K562 (cell line): ENCODE measurements around the gene POLR1A. TPM values are rescaled to one million over a fixed set of nuclear protein-coding genes. Genes with fewer than 3 reads are reported as not detected.

Experiments
- ATF4 ChIP-seq: fragments of 450-650 bp; formaldehyde crosslinking; IDR thresholded peaks from 2 replicates; pipeline ENCODE4 v1.4.0; 2022; ENCODE audit warnings: mild to moderate bottlenecking, moderate library complexity
- CBX2 ChIP-seq: fragments of 200-600 bp; sonication (generic); IDR thresholded peaks from one replicate; pipeline ENCODE4 v1.6.1; 2012; ENCODE audit warnings: mild to moderate bottlenecking, low read length, inconsistent platforms; ENCODE audit not compliant: insufficient read depth, poor library complexity, severe bottlenecking
- CREB3L1 ChIP-seq: fragments of 450-650 bp; IDR thresholded peaks from 2 replicates; pipeline ENCODE4 v1.6.1; 2014; ENCODE audit warnings: low read depth, mild to moderate bottlenecking, moderate library complexity, borderline replicate concordance
- CSDE1 ChIP-seq, 2 experiments: fragments of 450-650 bp; IDR thresholded peaks; 2 replicates each; pipeline ENCODE4 v1.6.1; 2016; ENCODE audit warnings: mild to moderate bottlenecking in 1 of 2
- FIP1L1 ChIP-seq: fragments of 200-400 bp; formaldehyde crosslinking; IDR thresholded peaks from 2 replicates; pipeline ENCODE4 v1.6.1; 2018; ENCODE audit warnings: mild to moderate bottlenecking, low read depth, low read length; ENCODE audit not compliant: poor library complexity, severe bottlenecking
- FOS ChIP-seq: IDR thresholded peaks from 3 replicates; pipeline ENCODE4 v1.6.1; 2011; ENCODE audit not compliant: insufficient read length; ENCODE audit errors: extremely low read depth
- FOXK1 ChIP-seq: sonication (generic); formaldehyde crosslinking; IDR thresholded peaks from 2 replicates; pipeline ENCODE4 v1.8.0; 2022; ENCODE audit warnings: missing genetic modification reagents, mild to moderate bottlenecking, borderline replicate concordance
- GTF2A2 ChIP-seq: IDR thresholded peaks from 2 replicates; pipeline ENCODE4 v1.6.1; 2016; ENCODE audit warnings: mild to moderate bottlenecking, missing genetic modification characterization, missing compliant biosample characterization
- GTF2E2 ChIP-seq: fragments of 200-800 bp; sonication (Bioruptor generic); IDR thresholded peaks from 2 replicates; pipeline ENCODE4 v1.6.1; 2016; ENCODE audit warnings: missing genetic modification characterization, missing compliant biosample characterization
- HMBOX1 ChIP-seq: sonication (generic); IDR thresholded peaks from 2 replicates; pipeline ENCODE4 v1.6.1; 2016
- NR0B1 ChIP-seq: fragments of 450-650 bp; IDR thresholded peaks from one replicate; pipeline ENCODE4 v1.6.1; 2018; ENCODE audit warnings: mild to moderate bottlenecking, moderate library complexity; ENCODE audit not compliant: partially characterized antibody
- PHTF2 ChIP-seq: fragments of 250-450 bp; sonication (Bioruptor Pico); IDR thresholded peaks from 2 replicates; pipeline ENCODE4 v1.5.0; 2021; ENCODE audit warnings: mild to moderate bottlenecking
- SIRT6 ChIP-seq: IDR thresholded peaks from one replicate; pipeline ENCODE4 v1.6.1; 2012; ENCODE audit warnings: low read depth, mild to moderate bottlenecking, control low read depth, inconsistent platforms, low read length, moderate library complexity
- SIX5 ChIP-seq, 2 experiments: IDR thresholded peaks; 2 replicates each; pipeline ENCODE4 v1.6.1; 2011; ENCODE audit warnings: low read length in 2 of 2, borderline replicate concordance in 1 of 2, low read depth in 1 of 2, mild to moderate bottlenecking in 1 of 2, moderate library complexity in 1 of 2; ENCODE audit not compliant: insufficient read depth in 1 of 2
- SLC30A9 ChIP-seq: fragments of 250-450 bp; sonication (Bioruptor Pico); IDR thresholded peaks from 2 replicates; pipeline ENCODE4 v1.8.0; 2022; ENCODE audit warnings: mild to moderate bottlenecking, moderate library complexity
- TFAM ChIP-seq: fragments of 250-450 bp; sonication (Bioruptor Pico); conservative IDR thresholded peaks from 2 replicates; pipeline ENCODE4 v1.5.0; 2021; ENCODE audit warnings: mild to moderate bottlenecking, moderate library complexity
- THRAP3 ChIP-seq: fragments of 450-650 bp; IDR thresholded peaks from 2 replicates; pipeline ENCODE4 v1.6.1; 2016; ENCODE audit warnings: mild to moderate bottlenecking, inconsistent platforms, borderline replicate concordance
- YY1 ChIP-seq, 3 experiments: IDR thresholded peaks; 2 replicates each; pipeline ENCODE4 v1.6.1; 2011; ENCODE audit warnings: low read length in 2 of 3, mild to moderate bottlenecking in 2 of 3, moderate library complexity in 2 of 3, borderline replicate concordance in 1 of 3, control low read depth in 1 of 3, low read depth in 1 of 3; ENCODE audit not compliant: insufficient read depth in 3 of 3, insufficient replicate concordance in 2 of 3, control insufficient read depth in 1 of 3, insufficient read length in 1 of 3; ENCODE audit errors: extremely low read depth in 1 of 3
- ZNF316 ChIP-seq: fragments of 450-650 bp; IDR thresholded peaks from 2 replicates; pipeline ENCODE4 v1.6.1; 2016
- ZNF766 ChIP-seq: fragments of 200-800 bp; sonication (Bioruptor generic); conservative IDR thresholded peaks from 2 replicates; pipeline ENCODE4 v1.6.1; 2016; ENCODE audit warnings: missing genetic modification characterization, missing compliant biosample characterization
- polyA plus RNA-seq, 8 experiments: library from polyadenylated mRNA; depleted of rRNA in 4 of 8; stranded (reverse) in 5 of 8; unstranded in 3 of 8; fragments of >200 nt; fragmentation: Nextera tagmentation in 2 of 8; fragmentation: Illumina TruSeq in 1 of 8; extraction: Ambion mirVana in 2 of 8; extraction: Trizol in 1 of 8; gene quantifications; 2 replicates each; pipeline versions ENCODE4 v1.2.1 to v1.2.3, GENCODE V29; 2011 to 2014; ENCODE audit warnings: inconsistent platforms in 1 of 8, missing spikeins in 1 of 8
- total RNA-seq, 7 experiments: library from RNA; depleted of rRNA in 6 of 7; stranded (reverse); fragments of >200 nt in 6 of 7; fragmentation: Illumina TruSeq in 2 of 7; extraction: Trizol in 2 of 7; gene quantifications; 2 replicates each; pipeline versions ENCODE4 v1.2.1 to v1.2.3, GENCODE V29; 2011 to 2021; ENCODE audit warnings: low replicate concordance in 1 of 7
- TF ChIP-seq, protein P1 (sequence below): fragments of 450-650 bp; formaldehyde crosslinking; conservative IDR thresholded peaks from 2 replicates; pipeline ENCODE4 v1.4.0; 2022; ENCODE audit warnings: mild to moderate bottlenecking, missing genetic modification characterization

Gene POLR1A
- total and polyA plus RNA-seq, 9 of the 15 experiments (the other 6 are each of a cell fraction or from before 2014, with no cell fraction given) = 3.0 to 72.1 (median 21.8) TPM

DNA sequence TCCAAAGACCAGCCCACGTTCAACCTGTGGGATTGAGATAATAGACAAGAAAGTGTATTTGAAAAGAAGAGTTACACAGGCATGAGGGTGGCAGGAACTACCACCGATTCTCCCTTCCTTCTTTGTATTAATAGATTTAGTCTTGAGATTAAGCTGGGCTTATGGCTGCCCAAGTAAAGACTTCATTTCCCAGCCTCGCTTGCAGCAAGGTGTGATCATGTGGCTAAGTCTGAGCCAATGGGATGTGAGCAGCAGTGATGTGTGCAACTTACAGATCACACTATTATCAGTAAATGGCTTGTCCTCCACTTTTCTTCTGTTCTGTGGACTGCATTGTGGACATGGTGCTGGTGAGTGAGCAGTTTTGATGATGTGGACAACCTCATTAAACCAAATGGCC is 101.7 kb downstream of the POLR1A start (continued):
- TF ChIP-seq YY1 (IDR thresholded peaks at IDR 0.05; ENCODE audit: borderline replicate concordance in 1 of 3, control insufficient read depth in 1 of 3, extremely low read depth in 1 of 3, insufficient read depth in 3 of 3, insufficient read length in 1 of 3, insufficient replicate concordance in 2 of 3, low read depth in 1 of 3, low read length in 2 of 3) (peak; percentile 47 to 94 (median 82)), SIX5 (IDR thresholded peaks at IDR 0.05; ENCODE audit: borderline replicate concordance in 1 of 2, insufficient read depth in 1 of 2, low read depth in 1 of 2, low read length in 2 of 2) (peak; percentile 63 to 71; a peak in 3 of 4 replicates), PHTF2 (CRISPR knock-in tag) (no peak), TFAM (CRISPR knock-in tag) (no peak), CBX2 (no peak), THRAP3 (no peak), HMBOX1 (no peak), FOXK1 (CRISPR knock-in tag) (no peak), FOS (peak; percentile 21), GTF2E2 (tag) (no peak), SIRT6 (no peak), FIP1L1 (no peak), CREB3L1 (peak; percentile 64; the same call in 1 of the 2 replicates), ZNF316 (0 out of 2 replicates have a peak, but pooled peaks have one; percentile 18), NR0B1 (no peak), SLC30A9 (CRISPR knock-in tag) (no peak), GTF2A2 (tag) (no peak), ATF4 (CRISPR knock-in tag) (no peak), ZNF766 (CRISPR knock-in tag) (0 out of 2 replicates have a peak, but pooled peaks have one; percentile 8), CSDE1 (IDR thresholded peaks at IDR 0.05) (no peak)
- TF ChIP-seq, protein P1, sequence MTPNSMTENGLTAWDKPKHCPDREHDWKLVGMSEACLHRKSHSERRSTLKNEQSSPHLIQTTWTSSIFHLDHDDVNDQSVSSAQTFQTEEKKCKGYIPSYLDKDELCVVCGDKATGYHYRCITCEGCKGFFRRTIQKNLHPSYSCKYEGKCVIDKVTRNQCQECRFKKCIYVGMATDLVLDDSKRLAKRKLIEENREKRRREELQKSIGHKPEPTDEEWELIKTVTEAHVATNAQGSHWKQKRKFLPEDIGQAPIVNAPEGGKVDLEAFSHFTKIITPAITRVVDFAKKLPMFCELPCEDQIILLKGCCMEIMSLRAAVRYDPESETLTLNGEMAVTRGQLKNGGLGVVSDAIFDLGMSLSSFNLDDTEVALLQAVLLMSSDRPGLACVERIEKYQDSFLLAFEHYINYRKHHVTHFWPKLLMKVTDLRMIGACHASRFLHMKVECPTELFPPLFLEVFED (CRISPR knock-in tag) = no peak
